ENCODE measurements around the gene ABCF3.

ABCF3 gene

DNA sequence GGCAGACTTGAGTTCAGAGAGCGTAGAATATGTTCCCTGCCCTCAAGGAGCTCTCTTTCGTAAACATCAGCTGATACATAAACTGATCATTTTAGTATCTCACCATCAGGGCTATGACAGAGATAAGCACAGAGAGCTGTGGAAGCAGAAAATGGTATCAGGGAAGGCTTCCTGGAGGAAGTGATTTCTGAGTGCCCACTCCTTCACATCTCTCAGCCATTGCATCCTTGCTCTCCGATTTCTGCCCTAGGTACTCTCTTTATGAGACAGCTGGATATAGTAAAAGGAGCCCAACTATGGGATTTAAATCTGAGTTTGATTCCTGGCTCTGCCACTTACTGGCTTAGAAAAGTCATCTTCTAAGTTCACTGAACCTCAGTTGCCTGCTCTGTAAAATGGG lies 20.5 kb upstream of the ABCF3 start:
- H3K27me3 ChIP-seq (ENCODE audit: control insufficient read depth in 2 of 2, insufficient read depth in 2 of 2, low read length in 2 of 2) = no peaks in the 10 kb centered on the region
- no peak overlapping the region for H3K9ac ChIP-seq (ENCODE audit: low read depth in 1 of 2, low read length in 2 of 2)
- H3K36me3 ChIP-seq (ENCODE audit: control insufficient read depth in 2 of 2, insufficient read depth in 2 of 2, low read length in 2 of 2) = peaks cover 52 to 54% of the 10 kb centered on the region in 2 donors
- H3K27ac ChIP-seq (ENCODE audit: low read depth in 2 of 2, low read length in 2 of 2) = no peak overlapping the region
- no peak overlapping the region for H3K4me3 ChIP-seq (ENCODE audit: low read length in 2 of 2)
- peaks cover 2 to 3% of the 10 kb centered on the region in 2 donors for H3K4me1 ChIP-seq (ENCODE audit: control insufficient read depth in 2 of 2, insufficient read depth in 2 of 2, low read length in 2 of 2)
- H3K9me3 ChIP-seq (ENCODE audit: control insufficient read depth in 2 of 2, low read length in 2 of 2) = no peaks in the 10 kb centered on the region

DNA sequence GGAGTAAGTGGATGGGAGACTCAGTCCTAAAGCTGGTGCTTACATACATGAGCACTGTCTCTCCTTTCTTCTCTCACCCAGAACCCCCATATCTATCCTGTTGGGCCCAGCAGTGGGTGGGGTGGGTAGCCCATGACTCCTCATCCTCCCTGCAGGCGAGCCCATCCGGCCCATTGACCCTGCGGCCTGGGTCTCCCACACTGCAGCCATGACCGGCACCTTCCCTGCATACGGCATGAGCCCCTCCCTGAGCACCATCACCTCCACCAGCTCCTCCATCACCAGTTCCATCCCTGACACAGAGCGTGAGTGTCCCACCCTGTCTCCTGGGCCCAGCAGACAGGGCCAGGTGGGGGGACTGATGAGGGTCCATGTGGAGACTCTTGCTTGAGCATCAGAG lies 19.3 kb upstream of the ABCF3 start:
- Histone ChIP-seq H3K36me3 (ENCODE audit: control insufficient read depth in 2 of 2, insufficient read depth in 2 of 2, low read length in 2 of 2) (peaks cover 59 to 63% of the 10 kb centered on the region in 2 donors), H3K4me1 (ENCODE audit: control insufficient read depth in 2 of 2, insufficient read depth in 2 of 2, low read length in 2 of 2) (no peaks in the 10 kb centered on the region), H3K27ac (ENCODE audit: low read depth in 2 of 2, low read length in 2 of 2) (no peak overlapping the region), H3K9me3 (ENCODE audit: control insufficient read depth in 2 of 2, low read length in 2 of 2) (no peaks in the 10 kb centered on the region), H3K9ac (ENCODE audit: low read depth in 1 of 2, low read length in 2 of 2) (no peak overlapping the region), H3K4me3 (ENCODE audit: low read length in 2 of 2) (no peak overlapping the region), H3K27me3 (ENCODE audit: control insufficient read depth in 2 of 2, insufficient read depth in 2 of 2, low read length in 2 of 2) (no peaks in the 10 kb centered on the region)

DNA sequence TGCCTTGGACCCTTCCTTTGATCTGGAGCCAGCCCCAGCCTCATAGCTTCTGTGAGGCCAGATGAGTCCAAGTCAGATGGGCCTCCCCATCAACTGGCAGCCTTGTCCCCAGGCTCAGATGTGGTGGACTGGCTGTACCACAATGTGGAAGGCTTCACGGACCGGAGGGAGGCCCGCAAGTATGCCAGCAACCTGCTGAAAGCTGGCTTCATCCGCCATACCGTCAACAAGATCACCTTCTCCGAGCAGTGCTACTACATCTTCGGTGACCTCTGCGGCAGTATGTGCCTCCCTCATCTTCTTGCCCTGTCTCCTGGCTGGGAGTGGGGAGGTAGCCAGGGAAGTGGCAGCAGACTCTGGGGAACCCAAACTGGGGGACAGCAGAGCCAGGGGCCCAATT lies 18.2 kb upstream of the ABCF3 start:
- H3K9me3 ChIP-seq (ENCODE audit: control insufficient read depth in 2 of 2, low read length in 2 of 2) = no peaks in the 10 kb centered on the region
- no peak overlapping the region for H3K27ac ChIP-seq (ENCODE audit: low read depth in 2 of 2, low read length in 2 of 2)
- no peaks in the 10 kb centered on the region for H3K27me3 ChIP-seq (ENCODE audit: control insufficient read depth in 2 of 2, insufficient read depth in 2 of 2, low read length in 2 of 2)
- H3K4me1 ChIP-seq (ENCODE audit: control insufficient read depth in 2 of 2, insufficient read depth in 2 of 2, low read length in 2 of 2) = no peaks in the 10 kb centered on the region
- no peak overlapping the region for H3K9ac ChIP-seq (ENCODE audit: low read depth in 1 of 2, low read length in 2 of 2)
- H3K4me3 ChIP-seq (ENCODE audit: low read length in 2 of 2) = no peak overlapping the region
- H3K36me3 ChIP-seq (ENCODE audit: control insufficient read depth in 2 of 2, insufficient read depth in 2 of 2, low read length in 2 of 2) = peaks cover 61 to 67% of the 10 kb centered on the region in 2 donors

DNA sequence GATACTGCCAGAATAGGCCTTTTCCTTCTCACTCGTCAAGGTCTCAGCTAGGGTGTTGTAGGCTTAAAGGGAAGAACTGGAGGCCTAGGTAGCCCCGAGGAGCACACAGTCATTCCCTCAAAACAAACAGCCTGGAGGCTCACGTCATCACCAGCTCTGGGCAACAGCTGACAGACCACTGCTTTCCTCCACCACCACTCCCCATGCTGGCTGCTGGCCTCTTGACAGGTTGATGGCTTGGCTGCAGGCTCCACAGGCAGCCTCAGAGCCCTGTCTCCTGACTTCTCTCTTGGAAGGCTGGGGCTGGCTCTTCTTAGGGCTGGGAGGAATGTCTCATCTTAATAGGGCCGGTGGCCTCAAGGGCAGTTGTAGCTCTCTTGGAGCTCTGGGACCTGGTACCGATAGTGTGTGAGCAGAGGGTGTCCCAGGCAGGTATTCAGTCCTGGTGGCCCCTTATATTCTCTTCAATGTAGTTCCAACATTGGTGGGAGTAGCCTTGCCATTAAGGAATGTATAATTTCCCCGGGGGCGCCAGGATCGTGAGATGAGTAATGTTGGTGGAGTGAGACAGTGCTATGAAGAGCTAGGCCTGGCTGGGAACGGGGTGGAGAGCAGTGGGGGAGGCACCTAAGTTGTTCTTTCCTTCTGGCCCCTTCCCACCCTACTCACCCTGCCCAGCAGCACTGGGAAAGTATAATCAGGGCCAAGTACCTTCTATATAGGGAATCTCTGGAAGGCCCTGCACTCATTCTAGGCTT lies 17.5 kb upstream of the ABCF3 start:
- Histone ChIP-seq H3K9ac (ENCODE audit: low read depth in 1 of 2, low read length in 2 of 2) (no peak overlapping the region), H3K36me3 (ENCODE audit: control insufficient read depth in 2 of 2, insufficient read depth in 2 of 2, low read length in 2 of 2) (peaks cover 58 to 65% of the 10 kb centered on the region in 2 donors), H3K4me1 (ENCODE audit: control insufficient read depth in 2 of 2, insufficient read depth in 2 of 2, low read length in 2 of 2) (no peaks in the 10 kb centered on the region), H3K27me3 (ENCODE audit: control insufficient read depth in 2 of 2, insufficient read depth in 2 of 2, low read length in 2 of 2) (no peaks in the 10 kb centered on the region), H3K9me3 (ENCODE audit: control insufficient read depth in 2 of 2, low read length in 2 of 2) (no peaks in the 10 kb centered on the region), H3K27ac (ENCODE audit: low read depth in 2 of 2, low read length in 2 of 2) (no peak overlapping the region), H3K4me3 (ENCODE audit: low read length in 2 of 2) (no peak overlapping the region)

DNA sequence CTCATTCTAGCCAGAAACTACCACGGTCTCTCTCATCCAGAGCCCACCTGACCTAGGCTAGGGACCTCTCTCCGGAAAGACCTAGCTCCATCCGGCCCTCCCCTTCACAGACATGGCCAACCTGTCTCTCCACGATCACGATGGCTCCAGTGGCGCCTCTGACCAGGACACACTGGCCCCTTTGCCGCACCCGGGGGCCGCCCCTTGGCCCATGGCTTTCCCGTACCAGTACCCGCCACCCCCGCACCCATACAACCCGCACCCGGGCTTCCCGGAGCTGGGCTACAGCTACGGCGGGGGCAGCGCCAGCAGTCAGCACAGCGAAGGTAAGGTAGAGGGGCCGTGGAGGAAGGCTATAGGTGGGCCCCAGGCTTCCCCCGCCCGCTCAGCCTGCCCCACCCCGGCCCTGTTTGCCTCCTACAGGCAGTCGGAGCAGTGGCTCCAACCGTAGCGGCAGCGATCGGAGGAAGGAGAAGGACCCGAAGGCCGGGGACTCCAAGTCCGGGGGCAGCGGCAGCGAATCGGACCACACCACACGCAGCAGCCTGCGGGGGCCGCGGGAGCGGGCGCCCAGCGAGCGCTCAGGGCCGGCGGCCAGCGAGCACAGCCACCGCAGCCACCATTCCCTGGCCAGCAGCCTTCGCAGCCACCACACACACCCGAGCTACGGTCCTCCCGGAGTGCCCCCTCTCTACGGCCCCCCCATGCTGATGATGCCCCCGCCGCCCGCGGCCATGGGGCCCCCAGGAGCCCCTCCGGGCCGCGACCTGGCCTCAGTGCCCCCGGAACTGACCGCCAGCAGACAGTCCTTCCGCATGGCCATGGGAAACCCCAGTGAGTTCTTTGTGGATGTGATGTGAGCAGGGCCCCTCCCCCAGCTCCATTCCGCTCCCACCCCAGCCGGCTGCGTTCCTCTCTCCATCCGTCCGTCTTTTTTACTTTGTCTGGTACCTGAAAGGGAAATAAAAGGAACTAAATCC lies 15.8 kb upstream of the ABCF3 start:
- H3K27me3 ChIP-seq (ENCODE audit: control insufficient read depth in 2 of 2, insufficient read depth in 2 of 2, low read length in 2 of 2) = no peaks in the 10 kb centered on the region
- H3K4me3 ChIP-seq (ENCODE audit: low read length in 2 of 2) = no peak overlapping the region
- no peaks in the 10 kb centered on the region for H3K9me3 ChIP-seq (ENCODE audit: control insufficient read depth in 2 of 2, low read length in 2 of 2)
- no peak overlapping the region for H3K27ac ChIP-seq (ENCODE audit: low read depth in 2 of 2, low read length in 2 of 2)
- peaks cover 42 to 51% of the 10 kb centered on the region in 2 donors for H3K36me3 ChIP-seq (ENCODE audit: control insufficient read depth in 2 of 2, insufficient read depth in 2 of 2, low read length in 2 of 2)
- no peak overlapping the region for H3K9ac ChIP-seq (ENCODE audit: low read depth in 1 of 2, low read length in 2 of 2)
- H3K4me1 ChIP-seq (ENCODE audit: control insufficient read depth in 2 of 2, insufficient read depth in 2 of 2, low read length in 2 of 2) = no peaks in the 10 kb centered on the region

DNA sequence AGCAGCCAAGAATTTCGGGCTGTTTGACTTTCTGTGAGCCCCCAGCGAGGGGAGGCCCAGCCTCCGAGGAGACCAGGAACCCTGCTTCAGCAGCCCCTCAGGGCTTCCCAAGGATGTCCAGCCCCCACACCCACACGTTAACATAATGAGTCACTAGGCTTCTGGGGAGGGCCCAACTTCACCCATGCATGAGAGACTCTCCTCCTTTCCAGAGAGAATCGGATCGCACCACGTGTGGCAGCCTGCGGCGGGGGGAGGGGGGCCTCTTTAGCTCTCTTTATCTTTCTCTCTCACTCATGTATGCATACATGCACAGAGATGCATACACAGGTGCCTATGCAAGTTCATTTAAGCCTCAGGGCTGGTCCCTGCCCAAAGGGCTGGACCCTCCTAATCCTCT lies 14.4 kb upstream of the ABCF3 start:
- no peak overlapping the region for H3K4me3 ChIP-seq (ENCODE audit: low read length in 2 of 2)
- H3K27me3 ChIP-seq (ENCODE audit: control insufficient read depth in 2 of 2, insufficient read depth in 2 of 2, low read length in 2 of 2) = no peaks in the 10 kb centered on the region
- no peak overlapping the region for H3K9ac ChIP-seq (ENCODE audit: low read depth in 1 of 2, low read length in 2 of 2)
- no peak overlapping the region for H3K27ac ChIP-seq (ENCODE audit: low read depth in 2 of 2, low read length in 2 of 2)
- H3K4me1 ChIP-seq (ENCODE audit: control insufficient read depth in 2 of 2, insufficient read depth in 2 of 2, low read length in 2 of 2) = peaks cover 8 to 10% of the 10 kb centered on the region in 2 donors
- peaks cover 28 to 37% of the 10 kb centered on the region in 2 donors for H3K36me3 ChIP-seq (ENCODE audit: control insufficient read depth in 2 of 2, insufficient read depth in 2 of 2, low read length in 2 of 2)
- no peaks in the 10 kb centered on the region for H3K9me3 ChIP-seq (ENCODE audit: control insufficient read depth in 2 of 2, low read length in 2 of 2)

DNA sequence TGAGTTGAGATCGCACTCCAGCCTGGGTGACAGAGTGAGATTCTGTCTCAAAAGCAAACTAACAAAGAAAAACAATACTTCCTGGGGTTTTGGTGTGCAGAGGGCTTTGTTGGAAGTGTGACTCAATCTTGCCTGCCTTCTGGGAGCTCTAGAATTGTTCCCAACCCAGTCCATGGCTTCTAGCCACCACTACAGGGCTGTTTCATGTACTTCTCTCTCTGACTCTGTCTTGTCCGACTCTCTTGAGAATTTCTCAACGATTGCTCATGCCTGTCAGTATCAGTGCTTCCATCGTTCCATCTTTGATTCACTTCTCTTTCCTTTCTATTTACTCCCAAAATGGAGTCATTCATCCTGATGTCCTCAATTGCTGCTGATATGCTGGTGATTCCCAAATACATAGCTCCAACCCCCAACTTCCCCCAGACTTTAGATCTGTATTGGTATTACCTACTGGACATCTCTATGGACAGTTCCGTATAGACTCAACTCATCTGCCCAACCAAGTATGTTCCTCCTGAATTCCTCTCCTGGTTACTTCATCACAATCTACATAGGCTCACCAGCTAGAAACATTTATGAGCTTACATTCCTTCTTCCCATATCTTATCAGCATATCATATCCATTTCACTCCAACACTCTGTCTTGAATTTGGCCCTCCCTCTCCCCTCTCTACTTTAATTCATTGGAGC lies 13.2 kb upstream of the ABCF3 start:
- no peak overlapping the region for H3K9ac ChIP-seq (ENCODE audit: low read depth in 1 of 2, low read length in 2 of 2)
- H3K36me3 ChIP-seq (ENCODE audit: control insufficient read depth in 2 of 2, insufficient read depth in 2 of 2, low read length in 2 of 2) = peaks cover 22 to 33% of the 10 kb centered on the region in 2 donors

DNA sequence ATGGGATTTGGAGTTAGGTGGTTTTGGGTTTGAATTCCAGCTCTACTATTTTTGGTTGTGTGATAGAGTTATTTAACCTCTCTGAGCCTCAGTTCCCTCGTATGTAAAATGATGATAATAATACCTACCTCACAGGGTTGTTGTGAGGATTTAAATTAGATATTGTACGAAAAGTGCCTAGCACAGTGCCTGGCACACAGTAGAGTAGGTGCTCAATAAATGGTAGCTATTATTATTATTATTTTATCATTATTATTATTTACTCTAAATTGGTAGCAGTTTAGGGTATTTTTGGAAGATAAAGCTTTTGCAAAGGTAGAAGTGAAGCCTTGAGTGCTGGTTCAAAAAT lies 12.7 kb upstream of the ABCF3 start:
- no peaks in the 10 kb centered on the region for H3K9me3 ChIP-seq (ENCODE audit: control insufficient read depth in 2 of 2, low read length in 2 of 2)
- no peak overlapping the region for H3K9ac ChIP-seq (ENCODE audit: low read depth in 1 of 2, low read length in 2 of 2)
- peaks cover 17 to 21% of the 10 kb centered on the region in 2 donors for H3K4me1 ChIP-seq (ENCODE audit: control insufficient read depth in 2 of 2, insufficient read depth in 2 of 2, low read length in 2 of 2)
- no peaks in the 10 kb centered on the region for H3K27me3 ChIP-seq (ENCODE audit: control insufficient read depth in 2 of 2, insufficient read depth in 2 of 2, low read length in 2 of 2)
- H3K27ac ChIP-seq (ENCODE audit: low read depth in 2 of 2, low read length in 2 of 2) = peak overlapping the region in 1 of 2 donors; percentile 46
- peaks cover 23 to 33% of the 10 kb centered on the region in 2 donors for H3K36me3 ChIP-seq (ENCODE audit: control insufficient read depth in 2 of 2, insufficient read depth in 2 of 2, low read length in 2 of 2)
- H3K4me3 ChIP-seq (ENCODE audit: low read length in 2 of 2) = no peak overlapping the region

More for the DNA sequence above, 13.2 kb upstream of the ABCF3 start:
- Histone ChIP-seq H3K27ac (ENCODE audit: low read depth in 2 of 2, low read length in 2 of 2) (no peak overlapping the region), H3K4me3 (ENCODE audit: low read length in 2 of 2) (no peak overlapping the region), H3K4me1 (ENCODE audit: control insufficient read depth in 2 of 2, insufficient read depth in 2 of 2, low read length in 2 of 2) (peaks cover 15 to 18% of the 10 kb centered on the region in 2 donors), H3K27me3 (ENCODE audit: control insufficient read depth in 2 of 2, insufficient read depth in 2 of 2, low read length in 2 of 2) (no peaks in the 10 kb centered on the region), H3K9me3 (ENCODE audit: control insufficient read depth in 2 of 2, low read length in 2 of 2) (no peaks in the 10 kb centered on the region)

DNA sequence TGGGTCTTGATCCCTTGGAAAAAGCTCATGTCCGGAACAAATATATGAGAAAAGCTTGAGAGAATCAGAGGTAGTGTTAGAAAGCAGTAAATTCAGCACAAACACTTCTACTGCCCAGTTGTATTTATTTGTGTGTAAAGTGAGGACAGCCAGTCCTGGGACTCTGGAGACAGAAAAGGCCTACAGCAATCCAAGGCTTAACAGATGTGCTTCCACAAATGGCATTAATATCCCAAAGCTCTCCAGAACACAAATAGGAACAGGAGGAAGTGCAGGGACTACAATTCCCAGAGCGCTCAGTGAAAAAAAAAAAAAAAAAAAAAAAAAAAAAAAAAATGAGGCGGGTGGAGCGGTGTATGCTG lies 11.7 kb upstream of the ABCF3 start:
- H3K9me3 ChIP-seq (ENCODE audit: control insufficient read depth in 2 of 2, low read length in 2 of 2) = no peaks in the 10 kb centered on the region
- H3K4me3 ChIP-seq (ENCODE audit: low read length in 2 of 2) = peak overlapping the region in 1 of 2 donors; percentile 45
- H3K36me3 ChIP-seq (ENCODE audit: control insufficient read depth in 2 of 2, insufficient read depth in 2 of 2, low read length in 2 of 2) = peaks cover 28 to 41% of the 10 kb centered on the region in 2 donors
- H3K9ac ChIP-seq (ENCODE audit: low read depth in 1 of 2, low read length in 2 of 2) = no peak overlapping the region
- H3K4me1 ChIP-seq (ENCODE audit: control insufficient read depth in 2 of 2, insufficient read depth in 2 of 2, low read length in 2 of 2) = peaks cover 17 to 21% of the 10 kb centered on the region in 2 donors
- H3K27ac ChIP-seq (ENCODE audit: low read depth in 2 of 2, low read length in 2 of 2) = peak overlapping the region; percentile 46 to 63
- H3K27me3 ChIP-seq (ENCODE audit: control insufficient read depth in 2 of 2, insufficient read depth in 2 of 2, low read length in 2 of 2) = no peaks in the 10 kb centered on the region
